HG03575 (cell line): ENCODE data around the gene SORCS3.

Source experiments
- ATAC-seq: cut with Tn5 transposase; IDR thresholded peaks from one replicate; pipeline ENCODE4 v1.9.1; 2021; ENCODE audit not compliant: unreplicated experiment, insufficient number of reproducible peaks, low FRiP score; ENCODE audit errors: extremely low read depth

Gene SORCS3

DNA sequence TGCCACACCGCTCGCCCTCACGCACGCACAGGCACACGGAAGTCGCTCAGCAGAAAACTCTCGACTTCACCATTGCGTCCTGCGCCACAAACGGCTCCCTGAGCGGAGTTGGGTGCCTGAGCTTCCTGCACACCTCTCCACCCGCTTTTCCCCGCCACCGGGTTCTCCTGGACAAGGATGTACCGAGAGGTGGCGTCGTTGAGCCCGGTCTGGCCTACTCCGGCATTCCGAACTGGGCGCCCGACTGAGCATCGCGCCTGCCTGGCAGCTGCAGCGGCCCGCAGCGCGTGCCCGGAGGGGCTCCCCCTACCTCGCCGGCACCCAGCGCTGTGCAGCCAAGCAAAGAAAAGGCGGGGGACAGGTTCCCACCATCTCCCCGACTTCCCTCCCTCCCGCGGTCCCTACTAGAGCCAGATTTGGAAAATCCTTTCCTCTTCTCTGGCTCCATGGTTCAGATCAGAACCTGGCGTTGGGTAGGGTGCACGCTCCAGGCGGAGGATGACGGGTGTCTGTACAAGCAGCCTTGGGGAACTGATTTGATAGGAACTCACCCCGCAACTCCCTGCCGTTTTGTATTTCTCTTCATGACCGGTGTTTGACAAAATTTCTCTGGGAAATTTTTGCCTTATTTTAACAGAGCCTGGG lies 1.7 kb downstream of the SORCS3 start:
- ATAC-seq = no peak

- ATAC-seq = no peak
Measured at GRCh38 chr10:104643303-104643663, 2.2 kb downstream of the SORCS3 start.

GRCh38 chr10:104646146-104646545 lies 5.1 kb downstream of the SORCS3 start:
- ATAC-seq = no peak

- ATAC-seq = no peak
Measured at GRCh38 chr10:104648421-104648820, 7.3 kb downstream of the SORCS3 start.

DNA sequence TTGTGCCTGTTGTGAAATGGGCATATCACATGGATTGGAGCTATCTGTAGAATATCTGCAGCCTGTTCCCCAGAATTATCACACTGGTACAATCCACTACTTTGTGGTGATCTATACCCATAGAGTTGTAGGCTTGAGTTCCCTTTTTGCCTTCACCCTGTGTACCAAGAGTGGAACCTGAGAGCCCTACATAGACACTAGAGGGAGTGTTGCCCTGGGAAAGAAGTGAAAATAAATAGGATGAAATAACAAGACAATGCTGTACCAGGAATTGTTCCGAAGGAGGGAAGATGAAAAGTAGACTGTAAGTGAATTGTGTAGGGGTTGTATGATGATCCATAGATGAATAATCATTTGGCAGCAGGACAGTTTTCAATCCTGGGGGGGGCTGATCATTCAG lies 9.0 kb downstream of the SORCS3 start:
- ATAC-seq = no peak

DNA sequence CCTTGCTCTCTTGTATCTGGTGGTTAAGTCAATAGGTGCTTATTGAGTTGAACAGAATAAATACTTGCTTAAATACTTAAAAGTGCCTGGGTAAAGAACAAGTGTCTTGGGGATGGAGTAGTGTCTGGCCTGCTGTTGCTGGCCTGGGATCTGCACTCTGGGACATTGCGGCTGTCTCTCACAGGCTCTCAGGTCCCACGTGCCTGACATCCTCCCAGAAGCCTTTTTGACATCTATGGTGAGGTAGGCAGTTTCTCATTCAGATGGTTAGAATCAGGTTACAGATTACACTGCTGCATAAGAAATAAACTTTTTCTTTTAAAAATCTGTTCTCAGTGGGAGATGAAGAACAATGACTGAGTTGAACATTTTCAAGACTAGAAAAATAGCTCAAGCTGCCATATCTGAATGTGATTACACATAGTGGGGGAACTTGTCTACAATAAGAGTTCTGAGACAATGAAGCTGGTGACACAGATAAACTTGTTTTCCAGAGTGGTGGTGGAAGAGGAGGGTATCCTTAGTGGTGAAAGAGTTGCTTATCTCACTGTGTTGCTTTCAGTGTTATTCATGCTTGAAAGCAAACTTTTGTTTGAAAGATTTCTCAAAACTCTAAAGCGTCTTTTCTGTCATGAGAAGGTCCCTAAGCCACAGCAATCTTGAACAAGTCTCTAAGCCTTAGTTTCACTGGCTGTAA lies 9.7 kb downstream of the SORCS3 start:
- no peak for ATAC-seq

GRCh38 chr10:104657036-104657435 lies 15.9 kb downstream of the SORCS3 start:
- ATAC-seq = no peak

GRCh38 chr10:104657457-104657856 lies 16.4 kb downstream of the SORCS3 start:
- no peak for ATAC-seq

GRCh38 chr10:104658067-104658466 lies 17.0 kb downstream of the SORCS3 start:
- ATAC-seq = no peak

- ATAC-seq = no peak
Measured at GRCh38 chr10:104659809-104660208, 18.7 kb downstream of the SORCS3 start.

DNA sequence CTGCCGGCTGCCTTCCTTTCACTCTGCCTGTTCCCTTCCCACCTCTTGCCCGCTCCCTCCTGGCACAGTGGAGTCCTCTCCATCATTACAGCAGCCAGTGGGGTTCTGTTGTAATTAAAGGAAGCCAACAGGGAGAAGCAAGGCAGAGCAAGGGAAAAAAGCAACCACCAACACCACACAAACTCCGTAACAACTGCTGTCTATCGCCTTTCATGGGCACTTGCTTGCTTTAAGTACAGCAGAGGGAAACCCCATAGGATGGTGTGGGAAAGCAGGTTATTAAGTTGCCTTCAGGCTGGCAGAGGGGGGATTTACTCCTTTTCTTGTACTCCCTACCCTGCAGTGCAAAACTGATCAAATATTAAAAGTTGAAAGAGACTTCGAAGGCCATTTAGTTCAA lies 22.0 kb downstream of the SORCS3 start:
- no peak for ATAC-seq

- ATAC-seq = no peak
Measured at GRCh38 chr10:104663563-104663962, 22.5 kb downstream of the SORCS3 start.

DNA sequence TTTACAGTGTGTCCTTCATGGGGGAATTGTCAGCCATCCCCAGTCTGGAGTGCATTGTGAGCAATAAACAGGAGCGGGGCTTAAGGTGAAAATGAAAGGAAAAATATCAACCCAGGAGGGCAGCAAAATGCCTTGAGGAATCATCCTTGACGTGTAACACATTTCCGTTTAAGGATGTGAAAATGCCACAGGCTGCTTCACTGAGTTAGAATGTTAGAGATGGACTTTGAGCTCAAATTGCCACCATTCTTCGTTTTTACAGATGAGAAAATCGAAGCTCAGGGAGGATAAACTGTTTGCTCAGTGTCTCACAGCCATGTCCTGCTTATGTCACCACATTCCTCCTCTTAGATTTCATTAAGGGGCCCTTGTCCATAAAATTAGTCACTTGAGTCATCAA lies 23.1 kb downstream of the SORCS3 start:
- ATAC-seq = no peak

GRCh38 chr10:104665174-104665573 lies 24.1 kb downstream of the SORCS3 start:
- no peak for ATAC-seq

- no peak for ATAC-seq
Measured at GRCh38 chr10:104666106-104666505, 25.0 kb downstream of the SORCS3 start.

GRCh38 chr10:104676874-104677273 lies 35.8 kb downstream of the SORCS3 start:
- ATAC-seq = no peak

- ATAC-seq = no peak
Measured at GRCh38 chr10:104678658-104679057, 37.6 kb downstream of the SORCS3 start.

- no peak for ATAC-seq
Measured at GRCh38 chr10:104680467-104681401, 39.6 kb downstream of the SORCS3 start.

- ATAC-seq = no peak
Measured at GRCh38 chr10:104681485-104681884, 40.4 kb downstream of the SORCS3 start.

DNA sequence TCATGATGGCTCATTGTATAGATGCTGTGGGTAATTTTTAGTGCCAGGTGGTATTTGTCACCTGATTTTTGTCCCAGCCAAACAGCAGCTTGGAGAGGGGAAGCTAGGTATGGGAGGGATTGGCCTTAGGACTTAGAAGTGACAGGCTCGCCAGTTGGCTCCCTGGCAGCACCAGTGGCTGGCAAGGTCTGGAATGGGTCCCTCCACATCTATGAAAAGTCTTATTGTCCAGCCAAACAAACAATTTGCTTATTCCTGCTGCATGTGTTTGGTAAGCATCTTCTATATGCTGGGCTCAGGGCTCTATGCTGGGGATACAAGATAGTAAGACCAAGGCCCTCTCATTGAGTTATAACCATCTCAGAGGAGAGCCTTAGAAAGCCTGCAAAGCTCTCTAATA lies 42.5 kb downstream of the SORCS3 start:
- ATAC-seq = no peak
